Thoracic aorta (tissue), 2 donors: ENCODE data around the gene ANKRD28. TPM values are rescaled to one million over a fixed set of nuclear protein-coding genes. Genes with fewer than 3 reads are reported as not detected.
"Not testable (repeated sequence)": the region's sequence is repeated elsewhere in the genome, so short reads cannot be mapped to it uniquely, and the experiment has no call there.

Experiments used
- ATAC-seq: fragments of 150-250 bp; one replicate; pipeline ENCODE4 v1.8.0; 2017; ENCODE audit warnings: low read depth; ENCODE audit not compliant: insufficient number of reproducible peaks, low FRiP score
- DNase-seq: peaks from one replicate; pipeline ENCODE4 v3.0.0-alpha.2; 2020; ENCODE audit warnings: low spot score
- H3K27ac ChIP-seq, 2 donors: fragments of 200-600 bp; sonication (generic); 1 replicate in 1 of 2; 2 replicates in 1 of 2; pipeline ENCODE4 v1.5.1; 2016; ENCODE audit warnings: mild to moderate bottlenecking in 2 of 2, moderate library complexity in 2 of 2
- H3K27me3 ChIP-seq: fragments of 200-600 bp; sonication (generic); replicated peaks from 2 replicates; pipeline ENCODE4 v1.6.0; 2016; ENCODE audit warnings: mild to moderate bottlenecking; ENCODE audit not compliant: insufficient read depth
- H3K36me3 ChIP-seq: fragments of 200-600 bp; sonication (generic); one replicate; pipeline ENCODE4 v1.5.1; 2016
- H3K4me1 ChIP-seq, 2 donors: fragments of 200-600 bp; sonication (generic); 1 replicate in 1 of 2; 2 replicates in 1 of 2; pipeline versions ENCODE4 v1.5.1 to v1.6.0; 2016; ENCODE audit warnings: low read depth in 2 of 2, mild to moderate bottlenecking in 1 of 2; ENCODE audit not compliant: control insufficient read depth in 1 of 2
- H3K4me3 ChIP-seq: fragments of 200-600 bp; sonication (generic); 2 replicates; pipeline ENCODE4 v1.5.1; 2016; ENCODE audit warnings: mild to moderate bottlenecking
- H3K9me3 ChIP-seq: fragments of 200-600 bp; sonication (generic); 2 replicates; pipeline ENCODE4 v1.5.1; 2016
- total RNA-seq, 2 donors: library from RNA; depleted of rRNA; stranded (reverse); fragments of >200 nt; gene quantifications; one replicate each; pipeline versions ENCODE4 v1.1.0 to v1.2.3, GENCODE V29; 2016
- TF ChIP-seq, protein P1 (sequence below): fragments of 200-600 bp; sonication (generic); IDR thresholded peaks from one replicate; pipeline ENCODE4 v1.5.1; 2019; ENCODE audit warnings: antibody characterized with exemption

Gene ANKRD28
- total RNA-seq, 2 donors from 2014 or later = 42.5 to 60.2 TPM

DNA sequence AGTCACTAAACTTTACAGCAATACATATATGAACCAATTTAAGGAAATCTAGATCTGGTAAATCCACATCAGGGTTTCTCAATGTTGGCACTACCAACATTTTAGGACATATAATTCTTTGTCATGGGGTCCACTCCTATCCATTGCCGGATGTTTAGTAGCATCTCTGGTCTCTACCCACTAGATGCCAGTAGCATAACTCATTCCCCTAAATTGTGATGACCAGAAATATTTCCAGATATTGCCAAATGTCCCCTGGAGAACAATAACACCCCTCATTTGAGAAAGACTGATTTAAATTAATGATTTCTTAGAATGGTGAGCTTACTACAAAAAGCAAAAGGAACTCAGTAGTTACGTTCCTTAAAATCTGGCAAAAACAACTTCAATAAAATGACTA, 23.1 kb upstream of the ANKRD28 start:
- Histone ChIP-seq H3K27me3 (no peaks in the 10 kb centered on the region), H3K4me1 (peaks cover 7 to 27% of the 10 kb centered on the region in 2 donors), H3K27ac (no peak overlapping the region), H3K9me3 (no peaks in the 10 kb centered on the region), H3K36me3 (no peaks in the 10 kb centered on the region), H3K4me3 (no peak overlapping the region)
- no peak for DNase-seq
- no peak for ATAC-seq
- TF ChIP-seq, protein P1, sequence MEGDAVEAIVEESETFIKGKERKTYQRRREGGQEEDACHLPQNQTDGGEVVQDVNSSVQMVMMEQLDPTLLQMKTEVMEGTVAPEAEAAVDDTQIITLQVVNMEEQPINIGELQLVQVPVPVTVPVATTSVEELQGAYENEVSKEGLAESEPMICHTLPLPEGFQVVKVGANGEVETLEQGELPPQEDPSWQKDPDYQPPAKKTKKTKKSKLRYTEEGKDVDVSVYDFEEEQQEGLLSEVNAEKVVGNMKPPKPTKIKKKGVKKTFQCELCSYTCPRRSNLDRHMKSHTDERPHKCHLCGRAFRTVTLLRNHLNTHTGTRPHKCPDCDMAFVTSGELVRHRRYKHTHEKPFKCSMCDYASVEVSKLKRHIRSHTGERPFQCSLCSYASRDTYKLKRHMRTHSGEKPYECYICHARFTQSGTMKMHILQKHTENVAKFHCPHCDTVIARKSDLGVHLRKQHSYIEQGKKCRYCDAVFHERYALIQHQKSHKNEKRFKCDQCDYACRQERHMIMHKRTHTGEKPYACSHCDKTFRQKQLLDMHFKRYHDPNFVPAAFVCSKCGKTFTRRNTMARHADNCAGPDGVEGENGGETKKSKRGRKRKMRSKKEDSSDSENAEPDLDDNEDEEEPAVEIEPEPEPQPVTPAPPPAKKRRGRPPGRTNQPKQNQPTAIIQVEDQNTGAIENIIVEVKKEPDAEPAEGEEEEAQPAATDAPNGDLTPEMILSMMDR = no peak

- Histone ChIP-seq H3K4me3 (no peak overlapping the region), H3K27ac (no peak overlapping the region), H3K36me3 (no peaks in the 10 kb centered on the region), H3K9me3 (no peaks in the 10 kb centered on the region), H3K4me1 (peaks cover 7 to 27% of the 10 kb centered on the region in 2 donors), H3K27me3 (no peaks in the 10 kb centered on the region)
- ATAC-seq (no peak), DNase-seq (no peak)
- TF ChIP-seq, protein P1 = no peak
Measured at GRCh38 chr3:15819576-15819975, 21.8 kb upstream of the ANKRD28 start.

DNA sequence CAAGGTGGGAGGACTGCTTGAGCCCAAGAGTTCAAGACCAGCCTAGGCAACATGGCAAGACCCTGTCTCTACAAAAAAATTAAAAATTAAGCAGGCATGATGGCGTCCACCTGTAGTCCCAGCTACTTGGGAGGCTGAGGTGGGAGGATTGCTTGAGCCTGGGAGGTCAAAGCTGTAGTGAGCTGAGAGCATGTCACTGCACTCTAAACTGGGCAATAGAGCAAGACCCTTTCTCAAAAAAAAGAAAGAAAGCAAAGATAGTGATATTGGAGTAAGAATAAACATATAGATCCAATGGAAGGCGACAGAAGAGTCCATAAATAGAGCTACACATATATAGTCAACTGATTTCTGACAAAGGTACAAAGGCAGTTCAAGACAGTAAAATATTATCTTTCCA, 21.3 kb upstream of the ANKRD28 start:
- no peak overlapping the region for H3K4me3 ChIP-seq

DNA sequence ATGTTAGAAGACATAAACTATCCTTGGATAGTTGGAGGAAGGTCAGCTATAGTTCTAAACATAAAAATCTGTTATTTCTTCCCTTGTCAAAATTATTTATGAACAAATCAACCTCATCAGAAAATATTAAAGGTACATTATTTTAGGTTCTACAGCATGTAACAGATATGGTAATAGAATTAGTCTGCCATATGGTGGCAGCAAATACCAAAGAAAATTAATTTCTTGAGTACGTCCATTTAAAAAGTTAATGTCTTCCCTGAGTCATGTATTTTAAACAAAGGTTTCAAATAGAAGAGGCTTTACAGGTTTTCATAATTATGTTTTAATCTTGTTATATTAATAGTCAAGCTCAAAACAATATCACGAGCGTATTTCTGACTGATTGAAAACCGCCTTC, 17.9 kb upstream of the ANKRD28 start:
- no peaks in the 10 kb centered on the region for H3K36me3 ChIP-seq
- H3K9me3 ChIP-seq = no peaks in the 10 kb centered on the region
- H3K4me1 ChIP-seq = no peaks in the 10 kb centered on the region
- no peak overlapping the region for H3K4me3 ChIP-seq
- no peaks in the 10 kb centered on the region for H3K27me3 ChIP-seq
- TF ChIP-seq, protein P1 = peak; percentile 37
- DNase-seq (no peak), ATAC-seq (no peak)
- H3K27ac ChIP-seq = no peak overlapping the region

More for the DNA sequence above, 21.3 kb upstream of the ANKRD28 start:
- Histone ChIP-seq H3K27ac (no peak overlapping the region), H3K36me3 (no peaks in the 10 kb centered on the region), H3K4me1 (peaks cover 7 to 23% of the 10 kb centered on the region in 2 donors), H3K27me3 (no peaks in the 10 kb centered on the region), H3K9me3 (no peaks in the 10 kb centered on the region)
- TF ChIP-seq, protein P1 = no peak
- ATAC-seq (no peak), DNase-seq (no peak)

DNA sequence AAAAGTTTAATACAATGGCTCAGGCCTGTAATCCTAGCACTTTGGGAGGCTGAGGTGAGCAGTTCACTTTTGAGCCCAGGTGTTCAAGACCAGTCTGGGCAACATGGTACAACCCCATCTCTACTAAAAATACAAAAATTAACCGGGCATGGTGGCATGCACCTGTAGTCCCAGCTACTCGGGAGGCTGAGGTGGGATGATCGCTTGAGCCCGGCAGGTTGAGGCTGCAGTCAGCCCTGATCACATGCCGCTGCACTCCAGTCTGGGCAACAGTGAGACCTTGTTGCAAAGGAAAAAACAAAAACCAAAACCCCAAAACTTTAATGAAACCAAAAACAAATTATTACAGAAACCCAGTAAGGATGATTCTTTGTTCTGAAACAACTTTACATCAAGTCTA, 15.3 kb upstream of the ANKRD28 start:
- H3K27me3 ChIP-seq, H3K4me3 ChIP-seq, ATAC-seq, H3K4me1 ChIP-seq, H3K9me3 ChIP-seq, DNase-seq, H3K27ac ChIP-seq, H3K36me3 ChIP-seq: not testable (repeated sequence)

DNA sequence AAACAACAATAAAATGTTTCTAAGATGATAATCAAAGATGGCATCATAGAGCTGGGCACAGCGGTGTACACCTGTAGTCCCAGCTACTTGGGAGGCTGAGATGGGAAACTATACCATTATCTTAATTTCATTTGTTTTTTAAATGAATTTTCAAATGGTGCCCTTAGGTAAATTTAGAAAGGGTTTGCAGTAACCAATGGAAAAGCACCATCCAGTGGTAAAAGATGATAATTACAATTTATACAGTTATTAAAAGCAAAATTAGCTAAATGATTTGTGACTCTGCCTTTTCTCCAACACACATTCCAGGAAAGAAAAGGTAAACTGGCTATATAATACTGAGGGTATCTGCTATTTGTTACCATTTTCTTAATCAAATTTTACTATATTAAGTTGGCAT, 14.4 kb upstream of the ANKRD28 start:
- no peaks in the 10 kb centered on the region for H3K27me3 ChIP-seq
- DNase-seq = no peak
- no peak for ATAC-seq
- H3K9me3 ChIP-seq = no peaks in the 10 kb centered on the region
- no peak overlapping the region for H3K4me3 ChIP-seq
- no peaks in the 10 kb centered on the region for H3K36me3 ChIP-seq
- TF ChIP-seq, protein P1 = peak; percentile 46
- H3K4me1 ChIP-seq = no peaks in the 10 kb centered on the region
- no peak overlapping the region for H3K27ac ChIP-seq
